Measurements from ENCODE around the gene SELENOO. TPM values are rescaled to one million over a fixed set of nuclear protein-coding genes. Genes with fewer than 3 reads are reported as not detected.

SELENOO gene
- polyA plus RNA-seq, 1 experiment: 6.8 TPM

DNA sequence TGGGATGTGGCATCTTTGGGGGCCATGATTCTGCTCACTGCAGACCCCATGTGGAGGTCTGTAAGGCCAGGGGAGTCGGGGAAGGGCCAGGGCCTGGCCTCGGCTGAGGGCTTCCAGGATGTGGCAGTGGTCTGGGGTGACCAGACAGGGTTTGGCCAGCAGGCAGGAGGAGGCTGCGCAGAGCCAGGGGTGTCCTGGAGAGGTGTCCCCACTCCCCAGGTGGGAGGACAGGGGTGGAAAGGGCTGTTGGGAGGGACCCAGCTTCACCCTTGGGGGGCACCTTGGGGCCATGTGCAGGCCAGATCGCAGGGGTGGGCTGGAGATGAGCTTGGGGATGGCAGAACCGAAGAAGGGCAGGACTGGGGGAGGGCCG, 26.8 kb upstream of the SELENOO start:
- CTCF ChIA-PET: no interaction called here
- DNase-seq (ENCODE audit: low read depth, low spot score): no peak
- TF ChIP-seq, protein P1, sequence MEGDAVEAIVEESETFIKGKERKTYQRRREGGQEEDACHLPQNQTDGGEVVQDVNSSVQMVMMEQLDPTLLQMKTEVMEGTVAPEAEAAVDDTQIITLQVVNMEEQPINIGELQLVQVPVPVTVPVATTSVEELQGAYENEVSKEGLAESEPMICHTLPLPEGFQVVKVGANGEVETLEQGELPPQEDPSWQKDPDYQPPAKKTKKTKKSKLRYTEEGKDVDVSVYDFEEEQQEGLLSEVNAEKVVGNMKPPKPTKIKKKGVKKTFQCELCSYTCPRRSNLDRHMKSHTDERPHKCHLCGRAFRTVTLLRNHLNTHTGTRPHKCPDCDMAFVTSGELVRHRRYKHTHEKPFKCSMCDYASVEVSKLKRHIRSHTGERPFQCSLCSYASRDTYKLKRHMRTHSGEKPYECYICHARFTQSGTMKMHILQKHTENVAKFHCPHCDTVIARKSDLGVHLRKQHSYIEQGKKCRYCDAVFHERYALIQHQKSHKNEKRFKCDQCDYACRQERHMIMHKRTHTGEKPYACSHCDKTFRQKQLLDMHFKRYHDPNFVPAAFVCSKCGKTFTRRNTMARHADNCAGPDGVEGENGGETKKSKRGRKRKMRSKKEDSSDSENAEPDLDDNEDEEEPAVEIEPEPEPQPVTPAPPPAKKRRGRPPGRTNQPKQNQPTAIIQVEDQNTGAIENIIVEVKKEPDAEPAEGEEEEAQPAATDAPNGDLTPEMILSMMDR (IDR thresholded peaks at IDR 0.05; ENCODE audit: low read depth, low read length): no peak
- POLR2A ChIA-PET: no interaction called here
- Histone ChIP-seq H3K27ac (ENCODE audit: low read depth, low read length) (no peak overlapping the region), H3K27me3 (ENCODE audit: control insufficient read depth, insufficient read depth, low read length) (peaks cover 14% of the 10 kb centered on the region), H3K9me3 (ENCODE audit: control insufficient read depth, insufficient read depth, low read length) (peaks cover 13% of the 10 kb centered on the region; the same call in 1 of the 2 replicates), H3K4me3 (ENCODE audit: low read depth, low read length) (no peak overlapping the region)

DNA sequence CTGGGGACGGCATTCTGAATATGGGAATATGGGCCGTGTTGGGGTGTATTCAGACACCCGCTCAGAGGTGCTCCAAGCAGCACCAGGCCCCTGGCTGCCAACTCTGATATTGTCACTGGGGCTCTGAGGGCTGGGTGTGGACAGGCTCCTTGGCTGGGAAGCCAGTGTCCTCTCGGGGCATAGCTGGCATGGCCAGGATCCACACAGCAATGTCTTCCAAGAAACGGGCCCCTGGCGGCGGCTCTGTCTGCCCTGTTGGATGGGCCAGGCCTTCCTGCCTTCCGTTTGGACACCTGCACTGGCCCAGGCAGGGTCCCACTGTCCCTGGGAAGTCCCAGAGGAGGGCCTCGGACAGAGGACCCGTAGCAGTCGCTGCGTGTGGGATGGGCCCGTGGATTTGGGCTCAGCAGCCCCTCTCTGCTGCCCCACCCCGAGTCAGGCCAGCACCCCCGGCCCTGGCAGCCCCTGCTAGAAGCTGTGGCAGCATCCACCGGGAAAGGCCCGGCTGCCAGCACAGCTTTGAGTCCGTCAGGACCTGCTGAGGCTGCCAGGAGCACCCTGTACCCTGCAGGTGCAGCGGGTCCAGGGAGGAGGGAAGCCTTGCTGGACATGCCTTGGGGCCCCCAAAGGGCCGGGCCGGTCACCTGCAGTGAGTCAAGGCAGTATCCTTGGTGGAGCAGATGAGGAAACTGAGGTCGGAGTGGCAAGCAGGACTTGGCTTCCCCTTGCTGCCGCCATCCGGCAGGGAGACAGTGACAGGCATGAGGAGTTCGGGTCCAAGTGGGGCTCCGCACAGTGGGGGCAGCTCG, 26.2 kb upstream of the SELENOO start:
- DNase-seq (ENCODE audit: low read depth, low spot score): no peak
- CTCF ChIA-PET: no interaction called here
- POLR2A ChIA-PET: no interaction called here
- Histone ChIP-seq H3K27me3 (ENCODE audit: control insufficient read depth, insufficient read depth, low read length) (peaks cover 10% of the 10 kb centered on the region), H3K9me3 (ENCODE audit: control insufficient read depth, insufficient read depth, low read length) (peaks cover 13% of the 10 kb centered on the region; the same call in 1 of the 2 replicates), H3K27ac (ENCODE audit: low read depth, low read length) (no peak overlapping the region), H3K4me3 (ENCODE audit: low read depth, low read length) (no peak overlapping the region)
- TF ChIP-seq, protein P1 (IDR thresholded peaks at IDR 0.05; ENCODE audit: low read depth, low read length): no peak

DNA sequence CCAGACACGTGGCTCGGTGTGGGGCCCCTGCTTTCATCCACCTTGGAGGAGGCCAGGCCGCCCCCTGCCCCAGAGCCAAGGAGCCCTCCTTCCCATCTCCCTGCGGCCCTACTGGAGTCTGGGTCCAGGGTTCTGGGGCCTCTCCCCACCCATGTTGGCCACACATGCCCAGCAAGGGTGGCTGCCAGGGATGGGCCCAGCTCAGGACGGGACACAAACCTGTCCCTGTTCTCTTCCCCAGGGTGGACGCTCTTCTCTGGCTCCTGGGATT, 25.7 kb upstream of the SELENOO start:
- H3K9me3 ChIP-seq (ENCODE audit: control insufficient read depth, insufficient read depth, low read length): peaks cover 13% of the 10 kb centered on the region; the same call in 1 of the 2 replicates
- DNase-seq (ENCODE audit: low read depth, low spot score): no peak
- POLR2A ChIA-PET: no interaction called here
- peaks cover 10% of the 10 kb centered on the region for H3K27me3 ChIP-seq (ENCODE audit: control insufficient read depth, insufficient read depth, low read length)
- H3K27ac ChIP-seq (ENCODE audit: low read depth, low read length): no peak overlapping the region
- TF ChIP-seq, protein P1 (IDR thresholded peaks at IDR 0.05; ENCODE audit: low read depth, low read length): no peak
- CTCF ChIA-PET: no interaction called here
- no peak overlapping the region for H3K4me3 ChIP-seq (ENCODE audit: low read depth, low read length)

DNA sequence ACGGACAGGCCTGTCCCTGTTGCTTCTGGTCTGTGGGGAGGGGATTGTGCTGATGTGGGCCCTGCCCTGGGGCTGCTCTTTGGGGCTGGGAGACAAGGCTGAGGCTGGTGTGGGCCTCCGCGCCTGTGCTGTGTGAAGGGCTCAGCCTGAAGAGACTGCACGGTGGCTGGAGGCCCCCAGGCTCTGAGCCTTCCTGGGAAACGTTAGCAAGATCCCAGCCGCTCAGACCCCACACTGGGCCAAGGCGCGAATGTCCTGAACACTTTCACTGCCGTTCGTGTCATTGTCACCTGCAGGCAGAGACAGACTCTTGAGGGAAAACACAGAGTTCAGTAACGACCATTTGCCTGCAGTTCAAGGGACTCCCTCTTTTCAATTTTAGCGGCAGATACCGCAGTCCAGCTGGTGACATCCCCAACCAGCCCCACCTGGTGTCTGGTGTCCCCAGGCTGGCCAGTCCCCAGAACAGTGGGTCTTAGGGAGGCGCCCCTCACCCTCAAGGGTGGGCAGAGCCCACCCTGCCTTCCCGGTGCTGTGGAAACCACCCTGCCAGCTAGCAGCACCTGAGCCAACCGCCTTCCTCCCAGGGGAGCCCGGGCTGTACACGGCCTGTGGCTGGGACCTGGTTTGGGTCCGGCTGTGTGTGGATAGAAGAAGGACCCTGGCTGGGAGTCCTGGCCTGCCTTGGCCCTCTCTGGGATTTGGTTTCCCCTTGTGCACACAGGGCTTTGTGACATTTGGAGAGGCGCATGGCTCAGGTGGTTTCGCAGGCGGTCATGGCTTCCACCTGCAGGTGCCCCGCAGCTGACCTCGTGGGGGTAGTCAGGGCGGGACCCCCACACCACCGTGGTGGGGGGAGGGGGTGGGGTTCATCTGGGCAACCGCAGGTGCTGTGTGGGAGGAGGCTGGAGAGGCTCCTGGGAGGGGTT, 24.6 kb upstream of the SELENOO start:
- H3K4me3 ChIP-seq (ENCODE audit: low read depth, low read length): no peak overlapping the region
- DNase-seq (ENCODE audit: low read depth, low spot score): no peak
- TF ChIP-seq, protein P1 (IDR thresholded peaks at IDR 0.05; ENCODE audit: low read depth, low read length): no peak
- H3K9me3 ChIP-seq (ENCODE audit: control insufficient read depth, insufficient read depth, low read length): peaks cover 13% of the 10 kb centered on the region; the same call in 1 of the 2 replicates
- peaks cover 7% of the 10 kb centered on the region for H3K27me3 ChIP-seq (ENCODE audit: control insufficient read depth, insufficient read depth, low read length)
- ChIA-PET POLR2A (no interaction called here), CTCF (no interaction called here)
- H3K27ac ChIP-seq (ENCODE audit: low read depth, low read length): no peak overlapping the region

All from AG04450 (cell line).